ENCODE measurements around the gene POLR2B.
"Not testable (repeated sequence)": the region's sequence is repeated elsewhere in the genome, so short reads cannot be mapped to it uniquely, and the experiment has no call there.

Gene POLR2B

GRCh38 chr4:56978750-56979303 is at the start of gene POLR2B:
POLR2B (plus strand) TSS chr4:56978896; CDS start chr4:56978986, 90 bp downstream.
- H3K27ac ChIP-seq: peak within 1 kb of the TSS; percentile 77 to 93
- DNase-seq (ENCODE audit: low spot score): peak; percentile 96
- TF ChIP-seq, protein P1, sequence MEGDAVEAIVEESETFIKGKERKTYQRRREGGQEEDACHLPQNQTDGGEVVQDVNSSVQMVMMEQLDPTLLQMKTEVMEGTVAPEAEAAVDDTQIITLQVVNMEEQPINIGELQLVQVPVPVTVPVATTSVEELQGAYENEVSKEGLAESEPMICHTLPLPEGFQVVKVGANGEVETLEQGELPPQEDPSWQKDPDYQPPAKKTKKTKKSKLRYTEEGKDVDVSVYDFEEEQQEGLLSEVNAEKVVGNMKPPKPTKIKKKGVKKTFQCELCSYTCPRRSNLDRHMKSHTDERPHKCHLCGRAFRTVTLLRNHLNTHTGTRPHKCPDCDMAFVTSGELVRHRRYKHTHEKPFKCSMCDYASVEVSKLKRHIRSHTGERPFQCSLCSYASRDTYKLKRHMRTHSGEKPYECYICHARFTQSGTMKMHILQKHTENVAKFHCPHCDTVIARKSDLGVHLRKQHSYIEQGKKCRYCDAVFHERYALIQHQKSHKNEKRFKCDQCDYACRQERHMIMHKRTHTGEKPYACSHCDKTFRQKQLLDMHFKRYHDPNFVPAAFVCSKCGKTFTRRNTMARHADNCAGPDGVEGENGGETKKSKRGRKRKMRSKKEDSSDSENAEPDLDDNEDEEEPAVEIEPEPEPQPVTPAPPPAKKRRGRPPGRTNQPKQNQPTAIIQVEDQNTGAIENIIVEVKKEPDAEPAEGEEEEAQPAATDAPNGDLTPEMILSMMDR (IDR thresholded peaks at IDR 0.05): no peak
- H3K4me3 ChIP-seq: peak within 1 kb of the TSS; percentile 78

- Histone ChIP-seq H3K4me3 (no peak overlapping the region), H3K27ac (no peak overlapping the region)
- DNase-seq (ENCODE audit: low spot score): no peak
- TF ChIP-seq, protein P1 (IDR thresholded peaks at IDR 0.05): no peak
Observed at GRCh38 chr4:56930638-56931037, 48.1 kb upstream of the POLR2B start.

DNA sequence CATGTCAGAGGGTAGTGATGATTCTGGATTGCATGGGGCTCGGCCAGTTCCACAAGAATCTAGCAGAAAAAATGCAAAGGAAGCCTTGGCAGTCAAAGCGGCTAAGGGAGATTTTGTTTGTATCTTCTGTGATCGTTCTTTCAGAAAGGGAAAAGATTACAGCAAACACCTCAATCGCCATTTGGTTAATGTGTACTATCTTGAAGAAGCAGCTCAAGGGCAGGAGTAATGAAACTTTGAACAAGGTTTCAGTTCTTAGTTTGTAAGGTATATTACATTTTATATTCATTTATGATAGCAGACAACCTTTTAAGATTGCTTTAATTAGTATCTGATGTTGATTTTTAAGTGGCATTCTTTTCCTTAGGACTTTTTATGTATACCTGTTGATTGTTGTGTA is 46.8 kb upstream of the POLR2B start:
- TF ChIP-seq, protein P1 (IDR thresholded peaks at IDR 0.05): no peak
- no peak for DNase-seq (ENCODE audit: low spot score)
- H3K27ac ChIP-seq: no peak overlapping the region
- no peak overlapping the region for H3K4me3 ChIP-seq

- no peak overlapping the region for H3K4me3 ChIP-seq
- no peak for DNase-seq (ENCODE audit: low spot score)
- TF ChIP-seq, protein P1 (IDR thresholded peaks at IDR 0.05): no peak
- H3K27ac ChIP-seq: no peak overlapping the region
Observed at GRCh38 chr4:56937262-56937661, 41.4 kb upstream of the POLR2B start.

GRCh38 chr4:56939826-56940225 is 38.9 kb upstream of the POLR2B start:
- H3K27ac ChIP-seq; DNase-seq (ENCODE audit: low spot score): not testable (repeated sequence)

DNA sequence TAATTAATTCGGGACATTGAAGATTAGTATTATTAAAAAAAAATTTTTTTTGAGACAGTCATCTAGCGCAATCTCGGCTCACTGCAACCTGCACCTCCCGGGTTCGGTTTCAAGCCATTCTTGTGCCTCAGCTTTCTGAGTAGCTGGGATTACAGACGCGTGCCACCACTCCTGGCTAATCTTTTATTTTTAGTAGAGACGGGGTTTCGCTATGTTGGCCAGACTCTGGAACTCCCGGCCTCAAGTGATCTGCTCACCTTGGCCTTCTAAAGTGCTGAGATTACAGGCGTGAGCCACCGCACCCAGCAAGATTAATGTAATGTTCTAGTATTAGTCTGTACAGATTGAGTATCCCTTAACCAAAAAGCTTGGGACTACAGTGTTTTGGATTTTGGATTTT is 38.3 kb upstream of the POLR2B start:
- H3K4me3 ChIP-seq: no peak overlapping the region
- no peak overlapping the region for H3K27ac ChIP-seq
- TF ChIP-seq, protein P1 (IDR thresholded peaks at IDR 0.05): no peak
- DNase-seq (ENCODE audit: low spot score): no peak

More at GRCh38 chr4:56939826-56940225, 38.9 kb upstream of the POLR2B start:
- not testable (repeated sequence) for H3K4me3 ChIP-seq

GRCh38 chr4:56940971-56941370 is 37.7 kb upstream of the POLR2B start:
- no peak for DNase-seq (ENCODE audit: low spot score)
- H3K27ac ChIP-seq: no peak overlapping the region

More at GRCh38 chr4:56940971-56941370, 37.7 kb upstream of the POLR2B start:
- TF ChIP-seq, protein P1 (IDR thresholded peaks at IDR 0.05): no peak
- H3K4me3 ChIP-seq: no peak overlapping the region

All from coronary artery (tissue), 2 donors.